GM21619 (cell line): ENCODE data around the gene DSG4.

Experiments used
- ATAC-seq: cut with Tn5 transposase; IDR thresholded peaks from one replicate; pipeline ENCODE4 v1.9.1; 2021; ENCODE audit not compliant: unreplicated experiment

DSG4 gene

DNA sequence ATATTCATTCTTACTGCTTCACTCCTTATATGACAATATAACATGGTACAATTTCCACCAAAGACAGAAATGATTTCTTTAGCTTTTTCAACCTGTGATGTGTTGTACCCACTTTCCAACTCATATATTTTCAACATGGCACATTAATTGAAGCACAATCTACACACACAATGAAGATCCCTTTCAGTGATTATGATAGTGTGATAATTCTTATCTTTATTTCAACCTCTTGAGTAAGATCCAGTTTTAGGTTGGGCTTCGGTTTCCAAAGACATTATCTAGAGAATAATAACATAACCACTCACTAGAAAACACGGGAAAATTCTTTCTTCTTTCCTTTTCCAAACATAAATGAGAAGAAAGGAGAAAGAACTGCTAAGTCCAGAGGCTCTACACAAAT is 67.6 kb downstream of the DSG4 start:
- ATAC-seq = no peak

DNA sequence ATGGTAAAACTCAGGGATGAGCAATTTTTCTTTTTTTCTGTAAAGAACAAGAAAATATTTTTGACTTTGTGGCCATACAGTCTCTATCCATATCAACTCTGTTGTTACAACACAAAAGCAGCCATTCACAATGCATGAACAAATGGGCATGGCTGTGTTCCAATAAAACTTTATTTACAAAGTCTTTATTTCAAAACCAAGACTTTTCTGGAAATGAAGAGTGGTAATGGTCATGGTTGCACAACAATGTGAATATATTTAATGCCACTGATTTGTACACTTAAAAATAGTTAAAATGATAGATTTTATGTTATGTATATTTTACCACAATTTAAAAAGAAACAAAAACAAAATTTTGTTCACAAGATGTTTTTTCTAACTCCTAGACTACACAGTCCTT is 69.3 kb downstream of the DSG4 start:
- ATAC-seq = no peak

DNA sequence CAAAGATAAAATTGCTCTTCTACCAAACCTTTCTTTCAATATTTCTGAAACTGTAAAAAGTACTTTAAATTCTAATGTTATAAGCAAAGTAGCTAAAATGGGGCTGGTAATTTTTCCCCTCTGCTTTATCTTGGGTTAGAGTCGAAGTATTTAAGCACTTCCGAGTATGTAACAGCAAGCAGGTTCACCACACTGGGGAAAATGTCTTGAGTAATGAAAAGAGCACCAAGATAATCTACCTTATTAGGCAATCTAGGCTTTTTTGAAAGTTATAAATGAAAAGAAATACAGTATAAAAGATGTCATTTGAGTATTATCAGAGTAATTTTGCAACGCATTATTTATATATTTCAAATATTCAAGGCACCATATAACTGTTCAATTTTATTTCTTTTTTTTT is 70.3 kb downstream of the DSG4 start:
- ATAC-seq = no peak

DNA sequence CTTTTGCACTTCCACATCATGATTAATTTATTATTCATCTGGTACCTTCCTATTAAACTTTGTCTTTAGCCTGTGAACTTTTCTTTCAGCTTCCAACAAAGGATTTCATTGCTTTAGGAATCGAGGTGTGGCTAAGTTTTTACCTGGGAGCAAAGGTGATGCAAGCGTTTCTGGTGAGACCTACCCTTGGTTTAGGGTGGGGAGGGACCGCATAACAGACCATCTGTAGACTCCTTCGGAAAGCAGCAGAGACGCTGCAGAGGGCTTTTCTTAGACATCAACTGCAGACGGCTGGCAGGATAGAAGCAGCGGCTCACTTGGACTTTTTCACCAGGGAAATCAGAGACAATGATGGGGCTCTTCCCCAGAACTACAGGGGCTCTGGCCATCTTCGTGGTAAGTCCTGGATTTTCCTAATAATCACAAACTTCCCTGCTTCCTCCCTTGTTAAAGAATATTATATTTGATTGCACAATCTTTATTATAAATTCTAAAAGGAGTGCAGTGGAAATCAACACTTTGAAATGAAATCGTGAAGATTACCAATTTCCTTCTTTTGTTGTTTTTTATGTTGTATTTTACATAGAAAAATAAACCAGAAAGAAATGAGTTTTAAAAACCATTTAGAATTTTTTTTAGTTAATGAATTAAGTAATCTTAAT is 71.1 kb downstream of the DSG4 start, which contains the start of gene DSG3:
TSS of gene DSG3 (plus strand) at position 212 of the 662 bp plus-strand sequence. CDS start at position 349, 137 bp downstream.
- no peak for ATAC-seq

DNA sequence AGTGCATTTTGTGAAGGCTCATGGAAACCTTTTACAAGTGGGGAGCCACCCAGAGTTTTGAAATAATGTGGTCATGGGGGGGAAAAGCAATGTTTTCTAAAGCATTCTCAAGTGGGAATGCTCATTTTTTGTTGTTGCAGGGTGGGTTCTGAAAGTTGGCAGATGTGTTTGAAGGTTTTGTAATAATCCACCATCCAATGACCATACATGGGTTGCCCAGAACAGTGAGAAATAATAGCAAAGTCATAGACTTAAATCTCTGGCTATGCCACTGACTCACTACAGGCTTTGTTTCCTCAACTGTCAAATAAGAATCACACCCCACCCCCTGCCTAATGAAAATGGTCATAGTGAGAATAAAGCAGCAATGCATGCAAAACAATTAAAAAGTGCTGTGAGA is 73.8 kb downstream of the DSG4 start:
- no peak for ATAC-seq

DNA sequence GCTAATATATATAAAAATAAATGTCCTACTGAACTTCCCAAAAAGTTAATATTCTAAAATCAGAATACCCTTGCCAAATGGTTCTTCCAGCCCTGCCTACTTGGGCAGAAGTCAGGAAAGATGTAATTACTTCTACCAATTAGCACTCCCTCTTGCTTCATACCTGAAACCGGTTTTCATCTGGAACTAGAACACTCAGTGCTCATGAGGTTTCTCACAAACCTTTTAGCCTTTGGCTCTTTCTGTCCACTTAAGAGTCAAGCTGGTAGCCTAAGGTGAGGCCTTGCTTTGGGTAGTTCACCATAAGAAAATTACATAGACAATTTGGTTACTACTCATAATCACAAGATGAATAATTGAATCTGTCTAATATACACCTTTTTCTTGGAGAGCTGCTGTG is 75.0 kb downstream of the DSG4 start:
- ATAC-seq = no peak

DNA sequence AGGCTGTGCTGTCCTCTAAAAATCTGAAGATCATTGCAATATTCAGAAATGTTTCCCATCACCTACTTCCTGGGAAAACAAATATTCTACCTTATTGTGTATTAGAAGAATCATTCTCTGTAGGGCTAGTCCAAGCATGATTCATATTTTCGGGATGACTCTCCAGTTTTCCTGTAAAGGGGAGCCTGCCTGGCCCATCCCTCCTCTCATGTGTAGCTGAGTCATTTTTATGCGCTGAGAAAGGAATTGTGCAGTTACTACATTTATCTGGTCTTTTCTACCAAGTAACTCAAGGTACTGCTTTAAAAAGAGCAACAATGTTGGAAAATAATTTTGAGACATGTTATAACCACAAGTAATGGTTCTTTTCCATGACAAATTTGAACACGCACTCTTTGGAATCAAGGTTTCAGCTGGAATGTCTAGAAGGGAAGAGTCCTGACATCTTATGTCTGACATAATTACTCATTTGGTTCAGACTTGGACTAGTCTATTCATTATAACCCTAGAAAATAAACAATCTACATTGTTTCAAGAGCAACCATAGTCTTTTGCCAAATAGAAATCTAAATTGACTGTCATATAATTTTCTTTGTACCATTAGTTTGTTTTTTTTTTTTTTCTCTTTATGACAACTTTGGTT is 77.6 kb downstream of the DSG4 start:
- no peak for ATAC-seq
